IMR-90 (cell line): ENCODE results near the gene ILF3. TPM values are rescaled to one million over a fixed set of nuclear protein-coding genes. Genes with fewer than 3 reads are reported as not detected.

Experiments used
- ATAC-seq: fragments of 200-7000 bp; cut with Tn5 transposase; 2 replicates; pipeline ENCODE4 v1.9.1; 2020; ENCODE audit warnings: low read depth, mild to moderate bottlenecking, moderate library complexity
- BruUV-seq: library from RNA; stranded (reverse); fragments of 400-500 nt; replicated peaks from 2 replicates; lab custom pipeline; 2021; lab: Mats Ljungman, UMichigan
- CTCF ChIA-PET: fragments of 300-600 bp; formaldehyde crosslinking; extraction: SDS; loops from one replicate; lab custom pipeline; 2021; ENCODE audit warnings: antibody characterized with exemption; lab: Yijun Ruan, JAX
- POLR2A ChIA-PET: fragments of 300-600 bp; sonication (Branson Sonifier 250); formaldehyde crosslinking; loops from one replicate; lab custom pipeline; 2022; ENCODE audit warnings: antibody characterized with exemption; ENCODE audit not compliant: unreplicated experiment; lab: Charles Lee
- DNase-seq: peaks from one replicate; pipeline ENCODE4 v3.0.0; 2013
- H2AFZ ChIP-seq: replicated peaks from 2 replicates; pipeline ENCODE3; 2013; ENCODE audit warnings: low read length, mild to moderate bottlenecking; ENCODE audit not compliant: poor library complexity
- H2AK5ac ChIP-seq: 2 replicates; pipeline ENCODE4 v1.6.1; 2013; ENCODE audit warnings: low read depth, low read length, inconsistent platforms
- H2AK9ac ChIP-seq: replicated peaks from 2 replicates; pipeline ENCODE3; 2013; ENCODE audit warnings: mild to moderate bottlenecking, low read depth, low read length, moderate library complexity; ENCODE audit not compliant: poor library complexity
- H2BK120ac ChIP-seq: 2 replicates; pipeline ENCODE4 v1.6.1; 2013; ENCODE audit warnings: low read depth, low read length, inconsistent platforms
- H2BK15ac ChIP-seq: 3 replicates; pipeline ENCODE4 v1.6.1; 2013; ENCODE audit warnings: low read depth, low read length, inconsistent platforms
- H2BK20ac ChIP-seq: 2 replicates; pipeline ENCODE4 v1.6.1; 2013; ENCODE audit warnings: low read depth, mild to moderate bottlenecking, inconsistent platforms, low read length, moderate library complexity
- H2BK5ac ChIP-seq: 2 replicates; pipeline ENCODE4 v1.6.1; 2013; ENCODE audit warnings: mild to moderate bottlenecking, low read depth, low read length, inconsistent platforms; ENCODE audit not compliant: poor library complexity, severe bottlenecking
- H3K14ac ChIP-seq: replicated peaks from 2 replicates; pipeline ENCODE4 v1.6.1; 2013; ENCODE audit warnings: low read depth, low read length, inconsistent platforms
- H3K18ac ChIP-seq: 2 replicates; pipeline ENCODE4 v1.6.1; 2013; ENCODE audit warnings: low read depth, low read length, control low read depth
- H3K23ac ChIP-seq: 2 replicates; pipeline ENCODE4 v1.6.1; 2013; ENCODE audit warnings: low read depth, low read length, inconsistent platforms
- H3K27ac ChIP-seq: 2 replicates; pipeline ENCODE4 v1.5.1; 2013; ENCODE audit warnings: mild to moderate bottlenecking, control low read depth, low read length; ENCODE audit not compliant: insufficient read depth
- H3K27me3 ChIP-seq: 2 replicates; pipeline ENCODE4 v1.6.1; 2013; ENCODE audit warnings: low read length; ENCODE audit not compliant: control insufficient read depth, insufficient read depth
- H3K36me3 ChIP-seq: 2 replicates; pipeline ENCODE4 v1.6.1; 2013; ENCODE audit warnings: low read length, mixed read lengths; ENCODE audit not compliant: control insufficient read depth, insufficient read depth
- H3K4ac ChIP-seq: 2 replicates; pipeline ENCODE4 v1.6.1; 2013; ENCODE audit warnings: low read depth, low read length, inconsistent platforms
- H3K4me1 ChIP-seq: 2 replicates; pipeline ENCODE4 v1.6.1; 2013; ENCODE audit warnings: low read length, mixed read lengths; ENCODE audit not compliant: control insufficient read depth, insufficient read depth
- H3K4me2 ChIP-seq: 2 replicates; pipeline ENCODE4 v1.6.1; 2013; ENCODE audit warnings: low read depth, mild to moderate bottlenecking, control low read depth, low read length, moderate library complexity
- H3K4me3 ChIP-seq: 2 replicates; pipeline ENCODE4 v1.5.1; 2013; ENCODE audit warnings: low read depth, mild to moderate bottlenecking, control low read depth, low read length, moderate library complexity; ENCODE audit not compliant: insufficient read depth
- H3K56ac ChIP-seq: 2 replicates; pipeline ENCODE4 v1.6.1; 2013; ENCODE audit warnings: low read length, inconsistent platforms; ENCODE audit not compliant: insufficient read depth; ENCODE audit errors: extremely low read depth
- H3K79me1 ChIP-seq, 2 experiments: 2 replicates each; pipeline ENCODE4 v1.6.1; 2013; ENCODE audit warnings: low read length in 2 of 2, inconsistent platforms in 1 of 2, low read depth in 1 of 2
- H3K9ac ChIP-seq: 2 replicates; pipeline ENCODE4 v1.6.1; 2013; ENCODE audit warnings: low read depth, low read length, control low read depth
- H3K9me1 ChIP-seq: 2 replicates; pipeline ENCODE4 v1.6.1; 2013; ENCODE audit warnings: low read length, inconsistent platforms; ENCODE audit not compliant: insufficient read depth
- H3K9me3 ChIP-seq: 2 replicates; pipeline ENCODE4 v1.6.1; 2013; ENCODE audit warnings: low read length; ENCODE audit not compliant: control insufficient read depth, insufficient read depth
- H4K20me1 ChIP-seq: 2 replicates; pipeline ENCODE4 v1.6.1; 2013; ENCODE audit warnings: low read length, inconsistent platforms; ENCODE audit not compliant: insufficient read depth
- H4K5ac ChIP-seq: 2 replicates; pipeline ENCODE4 v1.6.1; 2013; ENCODE audit warnings: mild to moderate bottlenecking, low read depth, low read length, control low read depth
- H4K8ac ChIP-seq, 2 experiments: 2 replicates each; pipeline ENCODE4 v1.6.1; 2013; ENCODE audit warnings: low read depth in 2 of 2, low read length in 2 of 2, control low read depth in 1 of 2, inconsistent platforms in 1 of 2
- H4K91ac ChIP-seq: 2 replicates; pipeline ENCODE4 v1.6.1; 2013; ENCODE audit warnings: low read depth, low read length, inconsistent platforms; ENCODE audit not compliant: insufficient read depth
- BHLHE40 ChIP-seq: fragments of 150-350 bp; IDR thresholded peaks from 2 replicates; pipeline ENCODE4 v1.6.1; 2016; ENCODE audit warnings: mild to moderate bottlenecking, low read depth, low read length
- CHD1 ChIP-seq: IDR thresholded peaks from 2 replicates; pipeline ENCODE4 v1.6.1; 2012; ENCODE audit warnings: low read depth, low read length, improper control_type of control experiment
- FOS ChIP-seq: fragments of 150-350 bp; IDR thresholded peaks from 2 replicates; pipeline ENCODE4 v1.6.1; 2016; ENCODE audit warnings: low read depth, low read length
- POLR2A ChIP-seq: IDR thresholded peaks from 2 replicates; pipeline ENCODE4 v1.6.1; 2012; ENCODE audit warnings: mild to moderate bottlenecking, low read depth, low read length
- RCOR1 ChIP-seq: IDR thresholded peaks from 2 replicates; pipeline ENCODE4 v1.6.1; 2012; ENCODE audit warnings: mild to moderate bottlenecking, low read length, improper control_type of control experiment; ENCODE audit not compliant: insufficient replicate concordance
- WGBS, 2 experiments: methylation state at CpG; one replicate each; pipeline versions ENCODE4 v1.1.5 to v1.1.7; 2013; ENCODE audit warnings: missing lambda C conversion rate in 2 of 2; ENCODE audit not compliant: insufficient read length in 1 of 2; ENCODE audit errors: extremely low coverage in 2 of 2; 5-methylcytosine and 5-hydroxymethylcytosine counted together
- dilution Hi-C: fragments of 300-500 bp; cut with HindIII; formaldehyde crosslinking; loops from one replicate; pipeline ENCODE4 v1.14.3; 2018; ENCODE audit warnings: low sequenced_read_pairs; ENCODE audit not compliant: unreplicated experiment
- in situ Hi-C: fragments of 300-500 bp; cut with MboI; formaldehyde crosslinking; loops from 3 replicates; pipeline ENCODE4 v1.14.3; 2019; ENCODE audit warnings: low sequenced_read_pairs, inconsistent platforms, mixed read lengths
- intact Hi-C: fragments of 100-400 bp; cut with micrococcal nuclease; formaldehyde crosslinking; loops from 2 replicates; pipeline ENCODE4 v1.10.0; 2022
- polyA plus RNA-seq, 3 experiments: library from polyadenylated mRNA; depleted of rRNA; stranded (reverse); fragments of >200 nt; gene quantifications; 2 replicates each; pipeline ENCODE4 v1.2.3, GENCODE V29; 2012; ENCODE audit warnings: low replicate concordance in 1 of 3
- total RNA-seq: library from RNA; depleted of rRNA; stranded (reverse); fragments of >200 nt; gene quantifications from 2 replicates; pipeline ENCODE4 v1.2.3, GENCODE V29; 2012

Gene ILF3
- total and polyA plus RNA-seq, 2 of the 4 experiments (the other 2 are of a cell fraction): 120 to 166 TPM

DNA sequence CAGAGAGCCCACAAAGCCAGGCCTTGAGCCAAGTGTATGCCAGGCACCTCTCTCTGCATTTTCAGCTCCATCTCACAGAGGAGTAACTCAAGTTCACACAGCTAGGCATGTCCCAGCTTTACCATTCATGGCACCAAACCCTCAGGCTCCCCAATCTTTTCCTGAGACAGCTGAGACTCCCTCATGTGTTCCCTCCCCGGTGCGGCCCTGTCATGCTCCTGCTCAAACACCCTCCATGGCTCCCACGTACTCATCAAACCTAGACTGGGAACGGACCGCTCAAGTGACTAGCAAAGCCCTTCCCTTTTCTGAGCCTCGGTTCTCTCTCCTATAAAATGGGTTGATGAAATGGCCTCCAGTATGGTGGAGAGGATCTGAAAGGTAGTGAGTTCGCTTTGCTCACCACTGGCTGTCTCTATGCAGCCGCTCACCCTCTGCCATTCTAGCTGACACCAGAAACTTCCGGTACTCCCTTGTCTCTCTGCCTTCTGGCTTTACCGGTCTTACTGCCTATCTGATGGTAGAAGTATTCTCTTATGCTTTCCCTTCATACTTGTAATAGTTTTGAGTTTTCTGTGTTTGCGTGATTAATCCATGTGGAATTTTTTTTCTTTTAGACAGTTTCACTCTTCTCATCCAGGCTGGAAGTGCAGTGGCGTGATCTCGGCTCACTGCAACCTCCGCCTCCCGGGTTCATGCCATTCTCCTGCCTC lies 36.6 kb upstream of the ILF3 start:
- Histone ChIP-seq H3K79me1 (peaks cover 44 to 76% of the 10 kb centered on the region in 2 experiments), H2AK9ac (peak overlapping the region; percentile 99), H2AFZ (peak overlapping the region; percentile 76), H3K4ac (peak overlapping the region; percentile 100), H3K9me1 (peaks cover 16% of the 10 kb centered on the region), H2AK5ac (peak overlapping the region; percentile 98), H3K9me3 (no peaks in the 10 kb centered on the region), H3K4me3 (peak overlapping the region; percentile 1; the same call in 1 of the 2 replicates), H2BK20ac (peak overlapping the region; percentile 98), H3K36me3 (peaks cover 2% of the 10 kb centered on the region; the same call in 1 of the 2 replicates), H4K20me1 (peaks cover 5% of the 10 kb centered on the region; the same call in 1 of the 2 replicates), H3K18ac (peak overlapping the region; percentile 96), H3K4me1 (peaks cover 12% of the 10 kb centered on the region), H4K5ac (peak overlapping the region; percentile 97), H3K14ac (peak overlapping the region; percentile 96), H4K8ac (peak overlapping the region; percentile 91 to 93), H3K27me3 (no peaks in the 10 kb centered on the region), H3K23ac (peak overlapping the region; percentile 98), H3K56ac (peak overlapping the region; percentile 85), H2BK120ac (peak overlapping the region; percentile 97), H2BK5ac (peak overlapping the region; percentile 99), H3K27ac (peak overlapping the region; percentile 97), H2BK15ac (peak overlapping the region; percentile 97), H3K9ac (peak overlapping the region; percentile 58), H4K91ac (peak overlapping the region; percentile 96), H3K4me2 (peak overlapping the region; percentile 77)
- WGBS, 2 experiments: no CpG with 5 or more reads among the region's 15 CpGs
- ATAC-seq (peak; percentile 94), DNase-seq (peak; percentile 89)
- no TSS peak for BruUV-seq
- ChIA-PET CTCF (interaction anchor here (0.6 to 1.8 kb wide), 3 partner anchors 36 to 1082 kb away, joined by 4 to 6 read pairs (median 5); no protein-coding TSS in a partner anchor), POLR2A (no interaction called here)
- dilution Hi-C loops: no loop called here
- TF ChIP-seq FOS: 0 out of 2 replicates have a peak, but pooled peaks have one; percentile 13
- peak; percentile 84 for TF ChIP-seq RCOR1
- TF ChIP-seq POLR2A: no peak
- TF ChIP-seq CHD1: no peak
- TF ChIP-seq BHLHE40: no peak
- intact Hi-C loops: no loop called here
- in situ Hi-C loops: no loop called here
